Left ventricle myocardium inferior (tissue), 1 donor: Measurements from ENCODE around the gene SLA2. TPM values are rescaled to one million over a fixed set of nuclear protein-coding genes. Genes with fewer than 3 reads are reported as not detected.

ENCODE experiments used
- DNase-seq: peaks from one replicate; pipeline ENCODE4 v3.0.0-alpha.2; 2020
- H3K27ac ChIP-seq: fragments of 200-600 bp; replicated peaks from 2 replicates; pipeline ENCODE4 v1.8.0; 2021
- H3K27me3 ChIP-seq: fragments of 200-600 bp; 2 replicates; pipeline ENCODE4 v1.8.0; 2021; ENCODE audit warnings: low read depth
- H3K36me3 ChIP-seq: fragments of 200-600 bp; 2 replicates; pipeline ENCODE4 v1.8.0; 2021
- H3K4me1 ChIP-seq: fragments of 200-600 bp; 2 replicates; pipeline ENCODE4 v1.8.0; 2021
- H3K4me3 ChIP-seq: fragments of 200-600 bp; 2 replicates; pipeline ENCODE4 v1.8.0; 2021; ENCODE audit warnings: mild to moderate bottlenecking, moderate library complexity
- H3K9me3 ChIP-seq: fragments of 200-600 bp; replicated peaks from 2 replicates; pipeline ENCODE4 v1.8.0; 2021
- CTCF ChIP-seq: fragments of 200-600 bp; IDR thresholded peaks from 2 replicates; pipeline ENCODE4 v1.8.0; 2021; ENCODE audit warnings: antibody characterized with exemption, mild to moderate bottlenecking, borderline replicate concordance
- intact Hi-C: fragments of 100-400 bp; cut with micrococcal nuclease; formaldehyde crosslinking; loops from one replicate; pipeline ENCODE4 v1.11.0; 2022
- total RNA-seq: library from RNA; stranded (reverse); fragmentation: NEBNext Ultra II Directional; extraction: Animal tissue kit (Norgen Biotek cat#: 25700); gene quantifications from one replicate; pipeline ENCODE4 v1.2.1, GENCODE V29; 2021
- donor health status: DM: no; HTN: yes; CAD: no; lungs with severe emphysema.

SLA2 gene
- total RNA-seq, 1 donor from 2014 or later: 0.19 TPM

GRCh38 chr20:36593347-36593929 is 52.6 kb downstream of the SLA2 start:
- TF ChIP-seq CTCF: no peak
- no peaks in the 10 kb centered on the region for H3K9me3 ChIP-seq
- intact Hi-C loops: no loop called here
- H3K27me3 ChIP-seq: no peaks in the 10 kb centered on the region
- no peak for DNase-seq
- H3K27ac ChIP-seq: no peak overlapping the region
- H3K4me3 ChIP-seq: no peak overlapping the region
- H3K4me1 ChIP-seq: peaks cover 1% of the 10 kb centered on the region
- peaks cover 19% of the 10 kb centered on the region for H3K36me3 ChIP-seq

GRCh38 chr20:36591854-36592641 is 53.9 kb downstream of the SLA2 start:
- intact Hi-C loops: no loop called here
- Histone ChIP-seq H3K27me3 (no peaks in the 10 kb centered on the region), H3K36me3 (peaks cover 19% of the 10 kb centered on the region), H3K27ac (no peak overlapping the region), H3K9me3 (no peaks in the 10 kb centered on the region), H3K4me1 (peaks cover 4% of the 10 kb centered on the region), H3K4me3 (no peak overlapping the region)
- peak; percentile 63 for TF ChIP-seq CTCF
- DNase-seq: no peak

GRCh38 chr20:36591281-36591680 is 54.7 kb downstream of the SLA2 start:
- intact Hi-C loops: no loop called here
- Histone ChIP-seq H3K4me3 (no peak overlapping the region), H3K9me3 (no peaks in the 10 kb centered on the region), H3K36me3 (peaks cover 19% of the 10 kb centered on the region), H3K4me1 (peaks cover 6% of the 10 kb centered on the region), H3K27me3 (no peaks in the 10 kb centered on the region), H3K27ac (no peak overlapping the region)
- DNase-seq: no peak
- TF ChIP-seq CTCF: no peak

- no peak for DNase-seq
- H3K4me1 ChIP-seq: peaks cover 6% of the 10 kb centered on the region
- TF ChIP-seq CTCF: no peak
- H3K36me3 ChIP-seq: peaks cover 23% of the 10 kb centered on the region
- H3K27ac ChIP-seq: no peak overlapping the region
- no peaks in the 10 kb centered on the region for H3K27me3 ChIP-seq
- intact Hi-C loops: no loop called here
- H3K9me3 ChIP-seq: no peaks in the 10 kb centered on the region
- H3K4me3 ChIP-seq: no peak overlapping the region
These were observed 58.5 kb downstream of the SLA2 start for GRCh38 chr20:36587388-36588070.

GRCh38 chr20:36585410-36586125 is 60.4 kb downstream of the SLA2 start:
- no peak for TF ChIP-seq CTCF
- no peak for DNase-seq
- intact Hi-C loops: no loop called here
- H3K9me3 ChIP-seq: no peaks in the 10 kb centered on the region
- H3K36me3 ChIP-seq: peaks cover 27% of the 10 kb centered on the region
- H3K4me3 ChIP-seq: no peak overlapping the region
- peaks cover 6% of the 10 kb centered on the region for H3K4me1 ChIP-seq
- no peak overlapping the region for H3K27ac ChIP-seq
- no peaks in the 10 kb centered on the region for H3K27me3 ChIP-seq
